HCT116 (cell line): ENCODE results near the gene DOK7. TPM values are rescaled to one million over a fixed set of nuclear protein-coding genes. Genes with fewer than 3 reads are reported as not detected.

Experiments
- ATAC-seq: fragments of 200-7000 bp; cut with Tn5 transposase; 2 replicates; pipeline ENCODE4 v1.9.1; 2020; ENCODE audit warnings: mild to moderate bottlenecking, moderate library complexity
- BruUV-seq: library from RNA; stranded (reverse); fragments of 400-500 nt; replicated peaks from 2 replicates; lab custom pipeline; 2021; lab: Mats Ljungman, UMichigan
- CTCF ChIA-PET: fragments of 300-600 bp; sonication (Branson Sonifier 250); formaldehyde crosslinking; loops from one replicate; lab custom pipeline; 2021; ENCODE audit warnings: antibody characterized with exemption; lab: Charles Lee
- POLR2A ChIA-PET: fragments of 300-600, 350-600 bp; sonication (Branson Sonifier 250); formaldehyde crosslinking; loops from one replicate; lab custom pipeline; 2021; ENCODE audit warnings: antibody characterized with exemption; lab: Charles Lee
- RAD21 ChIA-PET, 2 experiments: fragments of 300-600 bp; sonication (Branson Sonifier 250); formaldehyde crosslinking; loops; one replicate each; lab custom pipeline; 2023; ENCODE audit warnings: low total read pairs in 2 of 2; ENCODE audit not compliant: uncharacterized antibody in 2 of 2, unreplicated experiment in 2 of 2, low non-redundant PET in 1 of 2; lab: Charles Lee
- DNase-seq: peaks from one replicate; pipeline ENCODE4 v3.0.0-alpha.2; 2010; ENCODE audit warnings: low read depth, low spot score
- H2AFZ ChIP-seq: fragments of 200-600 bp; shearing (Covaris generic), sonication (generic); 2 replicates; pipeline ENCODE4 v1.6.1; 2017; ENCODE audit warnings: low read depth, mixed run types, mixed read lengths, antibody characterized with exemption, low read length; ENCODE audit not compliant: poor library complexity, severe bottlenecking
- H3K27ac ChIP-seq: 2 replicates; pipeline ENCODE4 v1.5.1; 2012; ENCODE audit warnings: low read depth, low read length
- H3K27me3 ChIP-seq: fragments of 200-600 bp; sonication (generic); 2 replicates; pipeline ENCODE4 v1.6.1; 2016; ENCODE audit warnings: mixed run types, low read length, mixed read lengths; ENCODE audit not compliant: insufficient read depth
- H3K36me3 ChIP-seq, 2 experiments: fragments of 200-500 bp in 1 of 2; fragments of 200-600 bp in 1 of 2; sonication (Bioruptor generic) in 1 of 2; sonication (generic) in 1 of 2; 2 replicates each; pipeline versions ENCODE4 v1.5.1 to v1.6.1; 2014 to 2016; ENCODE audit warnings: low read length in 2 of 2, inconsistent platforms in 1 of 2, mixed read lengths in 1 of 2, mixed run types in 1 of 2; ENCODE audit not compliant: insufficient read depth in 2 of 2, control insufficient read depth in 1 of 2
- H3K4me1 ChIP-seq, 2 experiments: fragments of 200-600 bp in 1 of 2; sonication (generic) in 1 of 2; 2 replicates each; pipeline versions ENCODE4 v1.5.1 to v1.6.1; 2012 to 2017; ENCODE audit warnings: low read length in 2 of 2, inconsistent platforms in 1 of 2, mild to moderate bottlenecking in 1 of 2, mixed read lengths in 1 of 2, mixed run types in 1 of 2, moderate library complexity in 1 of 2; ENCODE audit not compliant: insufficient read depth in 2 of 2, control insufficient read depth in 1 of 2
- H3K4me2 ChIP-seq: fragments of 200-600 bp; sonication (generic); 2 replicates; pipeline ENCODE4 v1.6.1; 2017; ENCODE audit warnings: mixed run types, low read length, mixed read lengths
- H3K4me3 ChIP-seq, 2 experiments: fragments of 200-600 bp in 1 of 2; sonication (generic) in 1 of 2; replicated peaks in 1 of 2; 2 replicates each; pipeline ENCODE4 v1.5.1; 2011 to 2016; ENCODE audit warnings: low read length in 2 of 2, control low read depth in 1 of 2, low read depth in 1 of 2, mild to moderate bottlenecking in 1 of 2, mixed read lengths in 1 of 2, mixed run types in 1 of 2
- H3K79me2 ChIP-seq: fragments of 200-600 bp; sonication (generic); 2 replicates; pipeline ENCODE4 v1.6.1; 2017; ENCODE audit warnings: mild to moderate bottlenecking, mixed run types, low read length, moderate library complexity, mixed read lengths; ENCODE audit not compliant: insufficient read depth
- H3K9ac ChIP-seq: fragments of 200-600 bp; sonication (generic); 2 replicates; pipeline ENCODE4 v1.6.1; 2016; ENCODE audit warnings: low read length, mixed read lengths
- H3K9me2 ChIP-seq: fragments of 200-600 bp; sonication (generic), shearing (Covaris generic); 2 replicates; pipeline ENCODE4 v1.6.1; 2017; ENCODE audit warnings: mixed run types, mild to moderate bottlenecking, moderate library complexity; ENCODE audit not compliant: insufficient read depth
- H3K9me3 ChIP-seq, 2 experiments: fragments of 200-500 bp in 1 of 2; fragments of 200-600 bp in 1 of 2; sonication (Bioruptor generic) in 1 of 2; sonication (generic) in 1 of 2; 2 replicates each; pipeline ENCODE4 v1.6.1; 2014 to 2017; ENCODE audit warnings: low read length in 2 of 2, mixed read lengths in 2 of 2, inconsistent platforms in 1 of 2, low read depth in 1 of 2, mild to moderate bottlenecking in 1 of 2, mixed run types in 1 of 2, moderate library complexity in 1 of 2; ENCODE audit not compliant: control insufficient read depth in 1 of 2, insufficient read depth in 1 of 2
- H4K20me1 ChIP-seq: fragments of 200-600 bp; sonication (generic), shearing (Covaris generic); 2 replicates; pipeline ENCODE4 v1.6.1; 2017; ENCODE audit warnings: mixed run types, mild to moderate bottlenecking, moderate library complexity; ENCODE audit not compliant: insufficient read depth
- ELF1 ChIP-seq: IDR thresholded peaks from 2 replicates; pipeline ENCODE4 v1.6.1; 2012; ENCODE audit warnings: low read depth, borderline replicate concordance
- EZH2 ChIP-seq: fragments of 200-600 bp; sonication (generic); IDR thresholded peaks from 2 replicates; pipeline ENCODE4 v1.6.1; 2017; ENCODE audit warnings: antibody characterized with exemption, mixed run types
- EZH2phosphoT487 ChIP-seq: fragments of 200-600 bp; IDR thresholded peaks from 2 replicates; pipeline ENCODE4 v1.6.1; 2018; ENCODE audit warnings: antibody characterized with exemption, borderline replicate concordance
- FOSL1 ChIP-seq: IDR thresholded peaks from 2 replicates; pipeline ENCODE4 v1.6.1; 2012; ENCODE audit warnings: low read depth
- RAD21 ChIP-seq: IDR thresholded peaks from 2 replicates; pipeline ENCODE4 v1.6.1; 2012; ENCODE audit warnings: low read depth, mild to moderate bottlenecking
- SIN3A ChIP-seq: IDR thresholded peaks from 2 replicates; pipeline ENCODE4 v1.6.1; 2012; ENCODE audit warnings: low read depth
- SP1 ChIP-seq: IDR thresholded peaks from 2 replicates; pipeline ENCODE4 v1.6.1; 2012; ENCODE audit warnings: low read depth
- TCF7L2 ChIP-seq: IDR thresholded peaks from 2 replicates; pipeline ENCODE4 v1.7.0; 2011; ENCODE audit warnings: borderline replicate concordance, inconsistent platforms; ENCODE audit not compliant: insufficient read depth, insufficient read length; ENCODE audit errors: extremely low read depth
- ZBTB33 ChIP-seq: IDR thresholded peaks from 2 replicates; pipeline ENCODE4 v1.6.1; 2011; ENCODE audit warnings: mild to moderate bottlenecking, low read length, moderate library complexity; ENCODE audit not compliant: insufficient replicate concordance; ENCODE audit errors: extremely low read depth
- ZFX ChIP-seq: fragments of 450-650 bp; IDR thresholded peaks from 2 replicates; pipeline ENCODE4 v1.6.1; 2017
- ZNF274 ChIP-seq: fragments of 200-500 bp; sonication (Bioruptor generic); IDR thresholded peaks from 2 replicates; pipeline ENCODE4 v1.6.1; 2014; ENCODE audit warnings: mild to moderate bottlenecking, low read depth, low read length, inconsistent platforms
- intact Hi-C: fragments of 100-400 bp; cut with micrococcal nuclease; formaldehyde crosslinking; loops from 2 replicates; pipeline ENCODE4 v1.10.0; 2022
- total RNA-seq: library from RNA; stranded (reverse); gene quantifications from one replicate; pipeline ENCODE4 v1.2.1, GENCODE V29; 2021; ENCODE audit not compliant: unreplicated experiment
- TF ChIP-seq, protein P1 (sequence below): IDR thresholded peaks from 2 replicates; pipeline ENCODE4 v1.6.1; 2012
- TF ChIP-seq, protein P2 (sequence below), 3 experiments: fragments of 200-600 bp in 1 of 3; sonication (generic) in 1 of 3; IDR thresholded peaks in 2 of 3; conservative IDR thresholded peaks in 1 of 3; 2 replicates each; pipeline ENCODE4 v1.5.1; 2012 to 2017; ENCODE audit warnings: low read depth in 2 of 3, low read length in 2 of 3, antibody characterized with exemption in 1 of 3, borderline replicate concordance in 1 of 3, control low read depth in 1 of 3, mild to moderate bottlenecking in 1 of 3, mixed read lengths in 1 of 3, mixed run types in 1 of 3, moderate library complexity in 1 of 3; ENCODE audit not compliant: insufficient read depth in 1 of 3
- TF ChIP-seq, protein P3 (sequence below): IDR thresholded peaks from 2 replicates; pipeline ENCODE4 v1.6.1; 2012

DOK7 gene
- total RNA-seq, 1 experiment from 2014 or later, result 2.4 TPM

DNA sequence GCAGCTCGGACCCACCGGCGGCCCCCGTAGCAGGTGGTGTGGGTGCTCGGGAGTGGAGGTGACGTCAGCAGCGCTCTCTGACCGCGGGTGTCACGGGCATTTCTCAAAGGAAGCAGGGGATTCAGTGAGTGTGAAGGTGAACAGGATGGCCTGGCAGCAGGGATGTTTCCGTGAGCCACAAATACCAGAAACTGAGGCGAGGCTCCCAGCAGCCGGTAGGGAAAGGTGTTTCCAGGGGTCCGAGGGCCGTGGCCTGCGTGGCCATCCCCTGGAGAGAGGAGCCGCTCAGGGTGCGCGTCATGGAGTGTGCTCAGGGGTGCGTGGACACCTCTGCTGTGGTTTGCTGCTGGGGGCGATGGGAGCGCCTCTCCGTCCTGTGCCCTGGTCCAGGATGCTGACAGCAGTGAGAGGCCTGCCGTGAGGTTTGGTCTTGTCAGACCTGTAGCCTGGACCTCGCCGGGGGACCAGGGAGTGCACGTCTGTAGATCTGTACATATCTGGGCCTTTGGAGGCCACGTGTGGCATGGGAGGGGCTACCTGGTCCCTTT is 31.6 kb upstream of the DOK7 start (continued):
- TF ChIP-seq, protein P1, sequence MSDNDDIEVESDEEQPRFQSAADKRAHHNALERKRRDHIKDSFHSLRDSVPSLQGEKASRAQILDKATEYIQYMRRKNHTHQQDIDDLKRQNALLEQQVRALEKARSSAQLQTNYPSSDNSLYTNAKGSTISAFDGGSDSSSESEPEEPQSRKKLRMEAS, result no peak
- TF ChIP-seq SP1, result no peak

DNA sequence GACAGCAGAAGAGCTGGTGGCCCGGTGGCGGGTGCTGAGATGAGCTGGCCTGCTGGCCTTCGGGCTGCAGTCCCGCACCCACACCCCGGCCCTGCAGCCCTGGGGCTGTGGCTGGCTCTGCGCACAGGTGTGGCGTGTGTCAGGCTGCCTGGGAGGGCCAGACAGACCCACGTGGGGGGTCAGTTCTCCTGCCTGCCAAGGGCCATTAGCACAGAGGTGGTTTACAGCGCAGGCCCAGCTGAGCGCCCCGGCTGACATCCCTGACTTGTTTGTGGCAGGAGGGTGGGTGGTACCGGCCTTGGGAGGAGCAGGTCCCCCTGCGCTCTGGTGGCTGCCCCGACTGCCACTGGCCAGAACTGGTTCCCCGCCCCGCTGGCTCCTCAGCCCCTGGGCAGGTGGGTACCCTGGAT is 30.7 kb upstream of the DOK7 start:
- CTCF ChIA-PET, result no interaction called here
- Histone ChIP-seq H3K9me2 (no peaks in the 10 kb centered on the region), H3K9me3 (no peaks in the 10 kb centered on the region), H3K4me1 (peaks cover 15 to 19% of the 10 kb centered on the region in 2 experiments), H3K36me3 (no peaks in the 10 kb centered on the region), H4K20me1 (no peaks in the 10 kb centered on the region), H3K9ac (no peak overlapping the region), H2AFZ (no peak overlapping the region), H3K4me3 (no peak overlapping the region)
- POLR2A ChIA-PET, result no interaction called here
- BruUV-seq, result no TSS peak
- DNase-seq, result no peak
- intact Hi-C loops, result no loop called here
- TF ChIP-seq, protein P2, sequence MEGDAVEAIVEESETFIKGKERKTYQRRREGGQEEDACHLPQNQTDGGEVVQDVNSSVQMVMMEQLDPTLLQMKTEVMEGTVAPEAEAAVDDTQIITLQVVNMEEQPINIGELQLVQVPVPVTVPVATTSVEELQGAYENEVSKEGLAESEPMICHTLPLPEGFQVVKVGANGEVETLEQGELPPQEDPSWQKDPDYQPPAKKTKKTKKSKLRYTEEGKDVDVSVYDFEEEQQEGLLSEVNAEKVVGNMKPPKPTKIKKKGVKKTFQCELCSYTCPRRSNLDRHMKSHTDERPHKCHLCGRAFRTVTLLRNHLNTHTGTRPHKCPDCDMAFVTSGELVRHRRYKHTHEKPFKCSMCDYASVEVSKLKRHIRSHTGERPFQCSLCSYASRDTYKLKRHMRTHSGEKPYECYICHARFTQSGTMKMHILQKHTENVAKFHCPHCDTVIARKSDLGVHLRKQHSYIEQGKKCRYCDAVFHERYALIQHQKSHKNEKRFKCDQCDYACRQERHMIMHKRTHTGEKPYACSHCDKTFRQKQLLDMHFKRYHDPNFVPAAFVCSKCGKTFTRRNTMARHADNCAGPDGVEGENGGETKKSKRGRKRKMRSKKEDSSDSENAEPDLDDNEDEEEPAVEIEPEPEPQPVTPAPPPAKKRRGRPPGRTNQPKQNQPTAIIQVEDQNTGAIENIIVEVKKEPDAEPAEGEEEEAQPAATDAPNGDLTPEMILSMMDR (IDR thresholded peaks at IDR 0.05 in 2 of 3, conservative IDR thresholded peaks at IDR 0.05 in 1 of 3; ENCODE audit: borderline replicate concordance in 1 of 3, insufficient read depth in 1 of 3, low read depth in 2 of 3, low read length in 2 of 3), result no peak
- no peak for TF ChIP-seq ZBTB33
- TF ChIP-seq TCF7L2, result no peak
- TF ChIP-seq RAD21, result no peak
- TF ChIP-seq, protein P3, sequence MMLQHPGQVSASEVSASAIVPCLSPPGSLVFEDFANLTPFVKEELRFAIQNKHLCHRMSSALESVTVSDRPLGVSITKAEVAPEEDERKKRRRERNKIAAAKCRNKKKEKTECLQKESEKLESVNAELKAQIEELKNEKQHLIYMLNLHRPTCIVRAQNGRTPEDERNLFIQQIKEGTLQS, result no peak
- TF ChIP-seq ZFX, result no peak
- TF ChIP-seq FOSL1, result no peak
- TF ChIP-seq ELF1, result no peak
- TF ChIP-seq, protein P1, result no peak
- TF ChIP-seq EZH2, result no peak
- TF ChIP-seq SIN3A, result no peak
- TF ChIP-seq ZNF274, result no peak
- TF ChIP-seq SP1, result no peak
- TF ChIP-seq EZH2phosphoT487, result no peak
- TF ChIP-seq, all 23 proteins: peak for 0
- no peak for ATAC-seq
- no peak overlapping the region for H3K4me2 ChIP-seq
- H3K27me3 ChIP-seq, result no peaks in the 10 kb centered on the region
- no peaks in the 10 kb centered on the region for H3K79me2 ChIP-seq
- no peak overlapping the region for H3K27ac ChIP-seq
- RAD21 ChIA-PET, result no interaction called here
